ENCODE results near the gene FGD2.
A peak's percentile ranks its signal among the peaks of the same experiment; 100 is the strongest.
"Not testable (repeated sequence)": the region's sequence is repeated elsewhere in the genome, so short reads cannot be mapped to it uniquely, and the experiment has no call there.

The FGD2 gene

DNA sequence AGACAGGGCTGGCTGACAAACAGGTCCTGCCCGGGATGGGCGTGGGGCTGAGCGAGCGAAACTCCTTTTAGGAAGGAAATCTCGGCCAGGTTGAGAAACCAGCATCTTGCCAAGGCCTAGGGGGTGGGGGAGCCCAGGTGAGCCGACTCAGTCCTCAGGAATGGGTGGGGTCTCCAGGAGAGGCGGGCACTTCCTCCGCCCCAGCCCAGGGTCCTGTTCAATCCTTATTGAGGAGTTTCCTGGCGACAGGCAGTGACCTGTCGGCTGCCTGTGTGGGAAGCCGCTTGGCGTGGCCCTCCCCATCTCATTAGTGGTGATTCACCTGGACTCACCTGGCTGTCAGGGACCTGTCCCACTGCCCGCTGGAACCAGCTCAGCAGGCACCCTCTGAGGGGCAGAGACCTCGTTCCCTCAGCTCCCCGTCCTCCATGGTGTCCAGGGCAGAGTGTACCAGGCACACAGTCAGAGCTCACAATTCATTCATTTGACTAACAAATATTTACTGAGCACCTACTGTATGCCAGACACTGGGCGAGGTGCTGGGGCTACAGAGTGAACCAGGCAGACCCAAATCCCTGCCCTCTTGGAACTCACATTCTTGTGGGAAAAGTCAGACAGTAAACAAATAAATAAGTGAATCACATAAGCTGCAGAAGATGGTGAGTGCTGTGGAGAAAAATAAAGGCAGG lies 51.1 kb downstream of the FGD2 start:
- Mint-ChIP-seq H3K36me3 (no peaks in the 10 kb centered on the region), H3K4me3 (no peak overlapping the region), H3K27ac (no peak overlapping the region), H3K27me3 (no peaks in the 10 kb centered on the region), H3K9me3 (no peaks in the 10 kb centered on the region), H3K4me1 (peaks cover 6% of the 10 kb centered on the region)
- ATAC-seq (ENCODE audit: low read depth) (no peak), DNase-seq (ENCODE audit: low spot score in 2 of 2) (no peak)

DNA sequence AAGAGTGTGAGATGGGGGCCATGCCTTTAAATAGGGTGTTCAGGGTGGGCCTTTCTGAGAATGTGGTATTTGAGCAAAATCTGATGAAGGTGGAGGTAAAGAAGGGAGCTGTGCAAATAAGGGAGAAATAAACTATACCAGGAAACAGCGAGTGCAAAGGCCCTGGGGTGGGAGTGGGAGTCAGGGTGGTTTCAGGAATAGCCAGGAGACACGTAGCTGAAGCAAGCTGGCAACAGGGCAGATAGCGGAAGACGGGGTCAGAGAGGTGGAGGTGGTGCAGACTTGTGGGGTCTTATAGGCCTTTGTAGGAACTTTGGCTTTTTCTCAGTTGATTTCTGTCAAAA lies 51.6 kb downstream of the FGD2 start:
- Mint-ChIP-seq H3K27ac (no peak overlapping the region), H3K9me3 (no peaks in the 10 kb centered on the region), H3K4me1 (peaks cover under 1% of the 10 kb centered on the region), H3K36me3 (no peaks in the 10 kb centered on the region), H3K4me3 (no peak overlapping the region), H3K27me3 (no peaks in the 10 kb centered on the region)
- ATAC-seq (ENCODE audit: low read depth) (no peak), DNase-seq (ENCODE audit: low spot score in 2 of 2) (no peak)

DNA sequence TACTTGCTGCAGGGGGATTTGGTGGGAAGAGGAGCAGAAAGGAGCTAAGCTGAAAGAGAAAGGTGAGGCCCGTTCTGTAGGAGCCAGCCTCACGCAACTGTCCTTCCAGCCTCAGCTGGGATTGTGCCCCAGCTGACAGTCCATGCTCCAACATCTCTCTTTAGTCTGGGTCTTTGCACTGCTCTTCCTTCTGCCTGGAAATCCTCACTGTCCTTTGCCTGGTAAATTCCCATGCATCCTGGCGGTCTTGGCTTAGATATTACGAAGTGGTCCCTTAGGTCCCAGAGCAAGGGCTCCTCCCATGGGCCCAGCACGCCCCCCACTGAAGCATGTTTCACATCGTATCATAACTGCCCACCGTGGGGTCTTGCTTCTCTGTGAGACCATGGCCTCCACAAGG lies 52.2 kb downstream of the FGD2 start:
- no peak for ATAC-seq (ENCODE audit: low read depth)
- H3K9me3 Mint-ChIP-seq = no peaks in the 10 kb centered on the region
- DNase-seq (ENCODE audit: low spot score in 2 of 2) = no peak
- H3K27ac Mint-ChIP-seq = no peak overlapping the region
- H3K4me3 Mint-ChIP-seq = no peak overlapping the region
- peaks cover 1% of the 10 kb centered on the region for H3K27me3 Mint-ChIP-seq
- H3K36me3 Mint-ChIP-seq = no peaks in the 10 kb centered on the region
- H3K4me1 Mint-ChIP-seq = no peaks in the 10 kb centered on the region

DNA sequence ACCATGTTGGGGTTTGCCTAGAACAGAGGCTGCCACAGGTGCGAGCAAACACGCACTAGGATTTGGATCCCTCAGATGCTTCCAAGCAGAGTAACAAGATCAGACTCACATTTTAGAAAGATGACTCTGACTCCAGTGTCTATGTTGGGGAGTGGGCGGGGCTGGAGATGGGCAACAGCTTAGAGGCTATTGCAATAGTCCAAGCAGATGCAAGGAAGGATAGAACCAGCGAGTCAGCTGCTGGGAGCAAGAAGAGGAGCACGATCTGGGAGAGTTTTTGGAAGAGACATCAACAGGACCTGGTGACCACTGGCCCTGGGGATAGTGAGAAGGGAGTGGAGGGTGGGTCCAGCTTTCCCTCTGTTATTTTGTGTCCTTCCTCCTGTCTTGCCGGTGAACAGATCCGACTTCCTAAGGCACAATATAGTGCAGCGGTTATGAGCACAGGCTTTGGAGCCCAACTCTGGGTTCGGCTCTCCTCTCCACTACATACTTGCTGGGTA lies 52.7 kb downstream of the FGD2 start:
- no peak for ATAC-seq (ENCODE audit: low read depth)
- no peak for DNase-seq (ENCODE audit: low spot score in 2 of 2)
- Mint-ChIP-seq H3K9me3 (no peaks in the 10 kb centered on the region), H3K4me3 (no peak overlapping the region), H3K4me1 (no peaks in the 10 kb centered on the region), H3K36me3 (no peaks in the 10 kb centered on the region), H3K27ac (no peak overlapping the region), H3K27me3 (peaks cover 1% of the 10 kb centered on the region)

- ATAC-seq (ENCODE audit: low read depth); DNase-seq (ENCODE audit: low spot score in 2 of 2); H3K4me3 Mint-ChIP-seq; H3K4me1 Mint-ChIP-seq; H3K27me3 Mint-ChIP-seq; H3K27ac Mint-ChIP-seq; H3K9me3 Mint-ChIP-seq; H3K36me3 Mint-ChIP-seq: not testable (repeated sequence)
These were observed 53.5 kb downstream of the FGD2 start for GRCh38 chr6:37058984-37059343.

- ATAC-seq (ENCODE audit: low read depth) (no peak), DNase-seq (ENCODE audit: low spot score in 2 of 2) (no peak)
- no peaks in the 10 kb centered on the region for H3K4me1 Mint-ChIP-seq
- H3K9me3 Mint-ChIP-seq = no peaks in the 10 kb centered on the region
- peaks cover 1% of the 10 kb centered on the region for H3K27me3 Mint-ChIP-seq
- H3K36me3 Mint-ChIP-seq = no peaks in the 10 kb centered on the region
- no peak overlapping the region for H3K27ac Mint-ChIP-seq
- no peak overlapping the region for H3K4me3 Mint-ChIP-seq
These were observed 54.1 kb downstream of the FGD2 start for GRCh38 chr6:37059344-37060194.

DNA sequence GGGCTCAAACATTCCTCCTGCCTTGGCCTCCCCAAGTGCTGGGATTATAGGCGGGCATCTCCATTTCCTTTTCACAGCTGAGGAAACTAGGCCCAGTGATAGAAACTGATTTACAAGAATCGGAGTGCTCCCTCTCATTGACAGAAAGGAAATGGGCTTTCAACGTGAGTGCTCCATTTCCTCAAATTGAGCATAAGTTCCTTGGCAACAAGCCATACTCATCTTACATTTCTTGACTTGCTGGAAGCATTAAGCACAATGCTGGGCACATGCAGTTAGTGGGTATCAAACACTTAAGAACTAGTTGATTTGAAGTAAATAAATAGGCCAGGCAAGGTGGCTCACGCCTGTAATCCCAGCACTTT lies 54.7 kb downstream of the FGD2 start:
- Mint-ChIP-seq H3K27me3 (peaks cover 1% of the 10 kb centered on the region), H3K9me3 (no peaks in the 10 kb centered on the region), H3K36me3 (no peaks in the 10 kb centered on the region), H3K4me1 (no peaks in the 10 kb centered on the region), H3K4me3 (no peak overlapping the region), H3K27ac (no peak overlapping the region)
- no peak for DNase-seq (ENCODE audit: low spot score in 2 of 2)
- no peak for ATAC-seq (ENCODE audit: low read depth)

GRCh38 chr6:37061157-37061804 lies 55.8 kb downstream of the FGD2 start:
- no peaks in the 10 kb centered on the region for H3K36me3 Mint-ChIP-seq
- H3K4me1 Mint-ChIP-seq = no peaks in the 10 kb centered on the region
- peaks cover 1% of the 10 kb centered on the region for H3K27me3 Mint-ChIP-seq
- H3K4me3 Mint-ChIP-seq = no peak overlapping the region
- DNase-seq (ENCODE audit: low spot score in 2 of 2) = no peak
- H3K27ac Mint-ChIP-seq = no peak overlapping the region
- ATAC-seq (ENCODE audit: low read depth) = no peak
- no peaks in the 10 kb centered on the region for H3K9me3 Mint-ChIP-seq

- H3K27me3 Mint-ChIP-seq = peaks cover 1% of the 10 kb centered on the region
These were observed 57.0 kb downstream of the FGD2 start for GRCh38 chr6:37062424-37062823.

GRCh38 chr6:37068356-37069270 lies 63.2 kb downstream of the FGD2 start:
- ATAC-seq (ENCODE audit: low read depth) (no peak), DNase-seq (ENCODE audit: low spot score in 2 of 2) (no peak)
- peaks cover 4% of the 10 kb centered on the region for H3K36me3 Mint-ChIP-seq
- no peak overlapping the region for H3K27ac Mint-ChIP-seq
- no peak overlapping the region for H3K4me3 Mint-ChIP-seq
- H3K4me1 Mint-ChIP-seq = peaks cover 12% of the 10 kb centered on the region
- H3K9me3 Mint-ChIP-seq = peaks cover 2% of the 10 kb centered on the region
- no peaks in the 10 kb centered on the region for H3K27me3 Mint-ChIP-seq

More at GRCh38 chr6:37062424-37062823, 57.0 kb downstream of the FGD2 start:
- DNase-seq (ENCODE audit: low spot score in 2 of 2) = no peak
- Mint-ChIP-seq H3K9me3 (no peaks in the 10 kb centered on the region), H3K4me3 (no peak overlapping the region), H3K27ac (no peak overlapping the region), H3K36me3 (no peaks in the 10 kb centered on the region), H3K4me1 (no peaks in the 10 kb centered on the region)
- no peak for ATAC-seq (ENCODE audit: low read depth)

GRCh38 chr6:37069639-37070038 lies 64.2 kb downstream of the FGD2 start:
- Mint-ChIP-seq H3K36me3 (peaks cover 4% of the 10 kb centered on the region), H3K27me3 (no peaks in the 10 kb centered on the region), H3K4me1 (peaks cover 12% of the 10 kb centered on the region), H3K27ac (no peak overlapping the region), H3K4me3 (no peak overlapping the region), H3K9me3 (peaks cover 2% of the 10 kb centered on the region)
- ATAC-seq (ENCODE audit: low read depth) (no peak), DNase-seq (ENCODE audit: low spot score in 2 of 2) (no peak)

GRCh38 chr6:37072526-37072925 lies 67.1 kb downstream of the FGD2 start:
- ATAC-seq (ENCODE audit: low read depth) (peak; percentile 14), DNase-seq (ENCODE audit: low spot score in 2 of 2) (no peak)
- Mint-ChIP-seq H3K36me3 (peaks cover 4% of the 10 kb centered on the region), H3K27me3 (no peaks in the 10 kb centered on the region), H3K4me3 (no peak overlapping the region), H3K27ac (no peak overlapping the region), H3K9me3 (peaks cover 2% of the 10 kb centered on the region), H3K4me1 (peaks cover 12% of the 10 kb centered on the region)

DNA sequence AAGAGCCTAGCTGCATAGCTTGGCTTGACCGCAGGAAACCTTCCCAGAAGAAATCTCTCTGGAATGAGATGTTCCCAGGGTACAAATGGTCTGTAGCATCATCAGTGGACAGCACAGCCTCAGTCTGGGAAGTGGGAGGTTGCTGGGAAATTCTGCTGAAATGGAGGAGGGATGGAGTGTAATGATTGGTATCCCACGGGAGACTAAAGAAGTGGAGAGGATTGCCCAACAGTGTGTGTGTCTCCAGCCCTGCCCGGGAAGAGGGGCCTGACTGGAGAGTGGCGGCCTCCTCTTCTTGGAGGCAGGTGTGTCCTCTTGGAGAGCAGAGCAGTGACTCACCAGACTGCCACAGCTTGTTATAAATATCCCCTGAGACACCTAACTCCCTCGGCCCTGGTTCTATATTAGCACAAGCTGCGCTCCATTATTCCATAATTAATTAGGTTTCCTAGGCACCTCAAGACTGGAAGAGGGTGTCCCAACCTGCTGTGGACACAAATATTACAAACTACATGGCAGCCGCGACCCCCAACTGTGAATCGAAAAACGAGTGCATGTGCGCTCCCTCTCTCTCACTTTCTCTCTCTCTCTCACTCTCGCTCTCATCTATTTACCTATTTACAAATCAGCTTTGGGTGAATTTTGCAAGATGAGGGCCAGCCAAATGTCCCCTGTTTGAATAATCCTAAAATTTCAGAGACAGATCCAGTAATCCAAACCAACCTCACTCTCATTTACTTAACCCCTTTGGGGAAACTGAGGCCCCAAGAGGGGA lies 68.8 kb downstream of the FGD2 start:
- ATAC-seq (ENCODE audit: low read depth) (no peak), DNase-seq (ENCODE audit: low spot score in 2 of 2) (no peak)
- Mint-ChIP-seq H3K9me3 (peaks cover 2% of the 10 kb centered on the region), H3K27me3 (no peaks in the 10 kb centered on the region), H3K4me3 (no peak overlapping the region), H3K4me1 (peaks cover 12% of the 10 kb centered on the region), H3K27ac (no peak overlapping the region), H3K36me3 (peaks cover 4% of the 10 kb centered on the region)
